GM04504 (cell line): ENCODE data around the gene LTBP1.

Experiments used
- DNase-seq: peaks from one replicate; pipeline ENCODE4 v3.0.0-alpha.2; 2012; ENCODE audit warnings: low read depth

Gene LTBP1

GRCh38 chr2:33268246-33268831 lies 321.6 kb downstream of the LTBP1 start:
- DNase-seq, result peak; percentile 25

- DNase-seq, result no peak
Measured at GRCh38 chr2:33272001-33272400, 325.2 kb downstream of the LTBP1 start.

- no peak for DNase-seq
Measured at GRCh38 chr2:33273479-33273878, 326.7 kb downstream of the LTBP1 start.

- no peak for DNase-seq
Measured at GRCh38 chr2:33274524-33274923, 327.8 kb downstream of the LTBP1 start.

- peak; percentile 64 for DNase-seq
Measured at GRCh38 chr2:33275689-33276444, 329.1 kb downstream of the LTBP1 start.

GRCh38 chr2:33277002-33277426 lies 330.3 kb downstream of the LTBP1 start:
- no peak for DNase-seq

GRCh38 chr2:33278245-33278943 lies 331.6 kb downstream of the LTBP1 start:
- DNase-seq, result no peak

- no peak for DNase-seq
Measured at GRCh38 chr2:33284287-33284686, 337.5 kb downstream of the LTBP1 start.

- DNase-seq, result no peak
Measured at GRCh38 chr2:33287507-33288005, 340.8 kb downstream of the LTBP1 start.

GRCh38 chr2:33288011-33288410 lies 341.3 kb downstream of the LTBP1 start:
- no peak for DNase-seq

GRCh38 chr2:33289961-33290360 lies 343.2 kb downstream of the LTBP1 start:
- DNase-seq, result no peak

- DNase-seq, result peak; percentile 52
Measured at GRCh38 chr2:33291278-33292013, 344.7 kb downstream of the LTBP1 start.

- no peak for DNase-seq
Measured at GRCh38 chr2:33292063-33292462, 345.3 kb downstream of the LTBP1 start.

- DNase-seq, result no peak
Measured at GRCh38 chr2:33292981-33293595, 346.3 kb downstream of the LTBP1 start.

- DNase-seq, result peak; percentile 92
Measured at GRCh38 chr2:33298233-33298632, 351.5 kb downstream of the LTBP1 start.

GRCh38 chr2:33301355-33301754 lies 354.6 kb downstream of the LTBP1 start:
- DNase-seq, result no peak

GRCh38 chr2:33302348-33302747 lies 355.6 kb downstream of the LTBP1 start:
- DNase-seq, result no peak

- no peak for DNase-seq
Measured at GRCh38 chr2:33304032-33304864, 357.5 kb downstream of the LTBP1 start.

GRCh38 chr2:33307659-33308270 lies 361.0 kb downstream of the LTBP1 start:
- no peak for DNase-seq

- DNase-seq, result no peak
Measured at GRCh38 chr2:33312355-33312754, 365.6 kb downstream of the LTBP1 start.
